Hematopoietic multipotent progenitor cell treated with erythropoietin and hydrocortisone succinate and interleukin-3 and kit ligand, for 15 days (in vitro differentiated cells): ENCODE measurements around the gene OCEL1.
A peak's percentile ranks its signal among the peaks of the same experiment; 100 is the strongest.
"Not testable (repeated sequence)": the region's sequence is repeated elsewhere in the genome, so short reads cannot be mapped to it uniquely, and the experiment has no call there.

ENCODE experiments used
- DNase-seq: peaks from one replicate; pipeline ENCODE4 v3.0.0-alpha.2; 2015; ENCODE audit warnings: low spot score

Gene OCEL1

GRCh38 chr19:17226002-17226933 is at the start of gene OCEL1:
OCEL1 (plus strand) TSS chr19:17226226; CDS start chr19:17226248, 22 bp downstream.
- DNase-seq: peak; percentile 99

GRCh38 chr19:17178291-17178690 is 47.7 kb upstream of the OCEL1 start:
- no peak for DNase-seq

- DNase-seq: no peak
These were observed 44.9 kb upstream of the OCEL1 start for GRCh38 chr19:17180997-17181702.

GRCh38 chr19:17183271-17183761 is 42.7 kb upstream of the OCEL1 start:
- no peak for DNase-seq

GRCh38 chr19:17183858-17184321 is 42.1 kb upstream of the OCEL1 start:
- DNase-seq: no peak

GRCh38 chr19:17184371-17184841 is 41.6 kb upstream of the OCEL1 start:
- no peak for DNase-seq

GRCh38 chr19:17185590-17185989 is 40.4 kb upstream of the OCEL1 start:
- no peak for DNase-seq

- DNase-seq: not testable (repeated sequence)
These were observed 34.3 kb upstream of the OCEL1 start for GRCh38 chr19:17191736-17192135.

- no peak for DNase-seq
These were observed 33.3 kb upstream of the OCEL1 start for GRCh38 chr19:17192751-17193150.

- DNase-seq: no peak
These were observed 31.4 kb upstream of the OCEL1 start for GRCh38 chr19:17194608-17195007.

- no peak for DNase-seq
These were observed 30.9 kb upstream of the OCEL1 start for GRCh38 chr19:17195106-17195505.

- no peak for DNase-seq
These were observed 29.4 kb upstream of the OCEL1 start for GRCh38 chr19:17196610-17197009.

- DNase-seq: no peak
These were observed 28.4 kb upstream of the OCEL1 start for GRCh38 chr19:17197666-17198065.

GRCh38 chr19:17200408-17201079 is 25.5 kb upstream of the OCEL1 start:
- DNase-seq: no peak

- peak; percentile 67 for DNase-seq
These were observed 23.8 kb upstream of the OCEL1 start for GRCh38 chr19:17202249-17202648.

GRCh38 chr19:17202713-17203112 is 23.3 kb upstream of the OCEL1 start:
- no peak for DNase-seq

- DNase-seq: peak; percentile 76
These were observed 20.5 kb upstream of the OCEL1 start for GRCh38 chr19:17205237-17206140.

GRCh38 chr19:17206736-17207581 is 19.1 kb upstream of the OCEL1 start:
- no peak for DNase-seq

- DNase-seq: peak; percentile 72
These were observed 16.6 kb upstream of the OCEL1 start for GRCh38 chr19:17209126-17210036.
